HG02970 (cell line): ENCODE results near the gene PLEKHM3.

Experiments
- ATAC-seq: cut with Tn5 transposase; IDR thresholded peaks from one replicate; pipeline ENCODE4 v1.9.1; 2021; ENCODE audit warnings: mild to moderate bottlenecking, moderate library complexity, moderate number of reproducible peaks; ENCODE audit not compliant: unreplicated experiment, low FRiP score

PLEKHM3 gene

GRCh38 chr2:208025037-208025813 lies at the start of gene PLEKHM3:
PLEKHM3 (minus strand) TSS chr2:208025527; CDS start chr2:208001639, 23,888 bp downstream.
- peak; percentile 96 for ATAC-seq

GRCh38 chr2:208074610-208075356 lies 49.5 kb upstream of the PLEKHM3 start:
- ATAC-seq: no peak

- no peak for ATAC-seq
These were observed 47.0 kb upstream of the PLEKHM3 start for GRCh38 chr2:208072250-208072892.

- no peak for ATAC-seq
These were observed 43.9 kb upstream of the PLEKHM3 start for GRCh38 chr2:208069186-208069585.

- no peak for ATAC-seq
These were observed 40.7 kb upstream of the PLEKHM3 start for GRCh38 chr2:208066016-208066415.

- no peak for ATAC-seq
These were observed 40.1 kb upstream of the PLEKHM3 start for GRCh38 chr2:208065476-208065875.

- peak; percentile 68 for ATAC-seq
These were observed 39.1 kb upstream of the PLEKHM3 start for GRCh38 chr2:208064220-208064961.

GRCh38 chr2:208062961-208063360 lies 37.6 kb upstream of the PLEKHM3 start:
- ATAC-seq: no peak

- ATAC-seq: no peak
These were observed 36.8 kb upstream of the PLEKHM3 start for GRCh38 chr2:208062113-208062512.

GRCh38 chr2:208057108-208057507 lies 31.8 kb upstream of the PLEKHM3 start:
- no peak for ATAC-seq

- ATAC-seq: no peak
These were observed 24.1 kb upstream of the PLEKHM3 start for GRCh38 chr2:208049441-208049840.

- no peak for ATAC-seq
These were observed 23.7 kb upstream of the PLEKHM3 start for GRCh38 chr2:208049006-208049405.

- ATAC-seq: no peak
These were observed 22.5 kb upstream of the PLEKHM3 start for GRCh38 chr2:208047840-208048239.

GRCh38 chr2:208046686-208047085 lies 21.4 kb upstream of the PLEKHM3 start:
- ATAC-seq: no peak

- ATAC-seq: no peak
These were observed 17.1 kb upstream of the PLEKHM3 start for GRCh38 chr2:208042450-208042849.

GRCh38 chr2:208042041-208042440 lies 16.7 kb upstream of the PLEKHM3 start:
- ATAC-seq: no peak

GRCh38 chr2:208040199-208041171 lies 15.2 kb upstream of the PLEKHM3 start:
- ATAC-seq: peak; percentile 70

GRCh38 chr2:208039376-208040110 lies 14.2 kb upstream of the PLEKHM3 start:
- ATAC-seq: no peak
